GM21723 (cell line): ENCODE results near the gene DNLZ.

Source experiments
- ATAC-seq: cut with Tn5 transposase; IDR thresholded peaks from one replicate; pipeline ENCODE4 v1.9.1; 2021; ENCODE audit warnings: mild to moderate bottlenecking, moderate library complexity; ENCODE audit not compliant: unreplicated experiment

Gene DNLZ

DNA sequence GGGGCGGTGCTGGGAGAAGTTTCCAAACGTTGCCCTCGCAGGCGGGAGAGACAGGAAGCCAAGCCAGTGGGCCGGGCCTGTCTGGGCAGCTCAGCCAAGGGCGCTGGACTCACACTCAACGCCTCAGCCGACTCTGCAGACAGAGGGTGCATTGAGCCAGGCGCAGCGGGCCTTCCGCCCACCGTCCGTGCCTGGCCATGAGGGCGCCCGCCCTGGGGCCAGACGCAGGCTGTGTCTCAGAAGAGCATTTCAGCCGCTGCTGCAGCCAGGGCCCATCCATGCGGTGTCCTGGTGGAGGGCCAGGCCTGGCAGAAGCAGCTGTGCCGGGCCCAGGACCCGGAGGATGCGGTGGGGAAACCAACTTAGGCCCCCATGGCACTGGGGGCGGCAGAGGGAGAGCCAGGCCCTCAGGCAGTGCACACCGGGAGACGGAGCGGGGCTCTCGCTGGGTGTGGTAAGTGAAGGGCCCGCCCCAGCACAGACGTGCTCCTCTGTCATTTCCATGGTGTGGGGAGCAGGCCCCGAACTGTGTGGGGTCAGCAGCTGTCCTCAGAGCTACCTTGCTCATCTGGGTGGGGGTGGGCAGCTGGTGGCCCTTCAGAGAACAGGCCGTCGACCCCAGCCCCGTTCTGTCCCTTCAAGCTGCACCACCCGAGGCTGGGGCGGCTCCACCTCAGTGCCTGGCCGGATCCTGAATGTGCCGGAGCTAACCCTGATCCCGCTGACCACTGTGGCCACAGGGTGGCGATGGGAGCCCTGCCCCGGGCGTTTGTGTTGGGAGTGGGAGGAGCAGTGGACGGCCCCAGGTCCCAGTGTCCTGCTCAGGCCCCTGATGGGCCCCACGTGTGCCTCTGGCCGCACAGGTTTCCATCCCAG lies 18.0 kb downstream of the DNLZ start:
- ATAC-seq: no peak

DNA sequence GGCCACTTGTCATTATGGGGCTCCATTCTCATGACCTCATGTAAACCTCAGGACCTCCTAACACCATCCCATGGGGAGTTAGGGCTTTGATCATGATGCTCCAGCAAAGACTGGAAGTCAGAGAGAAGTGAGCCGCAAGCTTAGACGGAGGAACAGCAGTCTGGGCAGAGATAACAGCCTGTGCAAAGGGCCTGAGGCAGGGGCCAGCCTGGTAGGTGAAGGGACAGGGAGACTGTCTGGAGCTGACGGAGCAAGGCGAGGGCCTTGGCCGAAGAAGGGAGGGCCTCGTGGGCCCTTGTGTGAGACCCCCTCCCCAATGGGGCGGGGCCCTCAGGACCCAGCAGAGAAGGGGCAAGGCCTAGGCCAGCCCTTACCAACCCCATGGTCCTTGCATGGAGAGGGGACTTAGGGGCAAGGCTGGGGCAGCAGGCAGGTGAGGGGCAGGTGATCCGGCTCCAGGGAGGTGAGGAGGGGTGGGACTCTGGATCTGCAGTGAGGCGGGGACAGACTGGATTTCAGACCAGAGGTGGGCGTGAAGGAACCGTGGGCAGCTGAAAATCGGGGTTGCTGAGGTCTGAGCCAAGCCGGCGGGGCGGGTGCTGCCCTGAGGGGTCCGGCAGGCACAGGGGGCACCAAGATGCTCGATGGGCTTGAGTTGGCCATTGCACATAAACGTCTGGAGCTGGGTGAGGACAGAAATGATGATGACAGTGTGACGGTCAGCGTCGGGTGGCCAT lies 18.8 kb downstream of the DNLZ start:
- ATAC-seq: no peak

DNA sequence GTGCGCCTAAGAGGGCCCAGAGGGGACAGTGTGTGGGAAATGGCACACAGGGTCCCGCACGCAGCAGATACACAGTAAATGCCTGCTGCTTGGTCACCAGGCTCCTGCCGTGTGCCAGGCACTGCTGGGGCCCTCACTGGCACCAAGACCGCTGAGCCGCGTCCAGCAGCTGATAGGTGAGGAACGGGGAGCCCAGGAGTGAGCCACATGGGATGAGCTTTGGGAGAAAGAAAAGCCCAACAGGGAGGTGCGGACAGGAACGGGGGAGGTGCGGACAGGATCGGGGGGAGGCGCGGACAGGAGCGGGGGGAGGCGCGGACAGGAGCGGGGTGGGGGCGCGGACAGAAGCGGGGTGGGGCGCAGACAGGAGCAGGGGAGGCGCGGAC lies 19.7 kb downstream of the DNLZ start:
- no peak for ATAC-seq

DNA sequence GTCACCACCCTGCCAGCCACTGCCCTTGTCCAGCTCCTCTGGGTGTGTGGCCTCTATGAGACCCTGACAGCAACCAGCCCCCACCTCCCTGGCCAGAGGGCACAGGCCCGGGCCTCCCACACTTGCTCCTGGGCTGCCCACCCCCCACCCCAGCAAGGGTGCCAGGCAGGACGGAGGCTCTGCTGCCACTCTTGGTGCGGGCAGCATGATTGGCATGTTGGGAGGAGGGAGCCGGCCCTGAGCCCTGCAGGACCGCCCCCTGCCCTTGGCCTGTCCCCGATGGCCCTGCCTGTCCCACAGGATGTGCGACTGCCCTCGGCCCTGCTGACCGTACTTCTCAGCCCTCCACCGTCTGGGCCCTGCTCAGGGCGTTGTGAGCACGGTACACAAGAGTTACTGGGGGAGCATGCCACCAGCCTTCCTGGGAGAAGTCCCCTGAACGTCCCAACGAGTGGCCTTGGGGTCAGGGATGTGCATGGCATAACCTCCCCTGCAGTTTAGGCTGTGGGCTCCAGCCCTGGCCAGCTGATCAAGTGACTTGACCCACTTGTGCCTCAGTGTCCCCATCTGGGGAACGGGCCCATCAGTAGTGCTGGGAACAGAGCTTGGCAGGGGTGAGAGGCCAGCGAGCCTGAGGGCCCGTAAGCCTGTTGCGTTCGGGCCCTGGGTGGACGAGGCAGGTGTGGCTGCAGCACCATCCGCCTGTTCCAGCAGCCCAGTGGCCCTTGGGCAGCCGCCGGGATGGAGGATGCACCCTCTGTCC lies 20.2 kb downstream of the DNLZ start:
- ATAC-seq: no peak

DNA sequence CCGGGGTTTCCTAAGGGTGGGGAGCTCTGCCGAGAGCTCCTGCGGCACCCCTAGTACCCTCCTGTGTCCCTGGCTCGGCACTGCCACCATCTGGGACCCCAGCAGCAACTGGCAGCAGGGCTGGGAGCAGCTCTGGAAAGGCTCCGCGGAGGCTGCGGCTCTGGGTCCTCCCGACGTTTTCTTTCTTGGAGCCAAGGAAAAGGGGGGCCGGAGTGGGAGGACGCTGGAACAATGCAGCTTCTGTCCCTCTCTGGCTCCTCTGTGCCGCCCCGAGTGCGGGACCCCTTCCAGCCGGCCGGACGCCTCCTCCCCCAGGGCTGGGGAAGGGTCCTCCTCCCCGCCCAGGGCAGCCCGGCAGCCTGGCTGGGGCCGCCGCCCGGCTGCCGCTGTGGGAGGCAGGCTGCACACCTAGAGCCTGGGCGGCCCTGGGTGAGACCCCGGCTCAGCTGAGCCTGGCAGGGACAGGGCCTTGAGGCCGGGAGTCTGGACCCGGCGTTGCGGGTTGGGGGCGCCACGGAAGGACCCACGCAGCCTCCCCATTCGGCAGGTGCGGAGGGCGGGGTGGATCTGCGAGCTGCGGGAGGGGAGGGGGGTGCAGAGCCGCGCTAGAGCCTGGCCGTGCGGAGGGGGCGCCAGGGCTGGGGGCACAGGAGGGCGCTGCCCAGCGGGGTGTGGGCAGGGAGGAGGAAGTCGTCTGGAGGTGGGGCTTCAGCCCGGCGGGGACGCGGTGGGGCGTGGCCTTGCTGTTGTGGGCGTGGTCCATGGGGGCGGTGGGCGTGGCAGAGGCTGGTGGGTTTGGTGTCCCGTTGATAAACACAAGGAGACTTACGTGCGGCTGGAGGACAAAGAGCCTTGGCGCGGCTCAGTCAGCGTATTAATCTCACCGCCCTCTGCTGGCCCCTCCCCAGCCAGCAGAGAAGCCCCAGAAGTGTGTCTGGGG lies 21.1 kb downstream of the DNLZ start:
- no peak for ATAC-seq

DNA sequence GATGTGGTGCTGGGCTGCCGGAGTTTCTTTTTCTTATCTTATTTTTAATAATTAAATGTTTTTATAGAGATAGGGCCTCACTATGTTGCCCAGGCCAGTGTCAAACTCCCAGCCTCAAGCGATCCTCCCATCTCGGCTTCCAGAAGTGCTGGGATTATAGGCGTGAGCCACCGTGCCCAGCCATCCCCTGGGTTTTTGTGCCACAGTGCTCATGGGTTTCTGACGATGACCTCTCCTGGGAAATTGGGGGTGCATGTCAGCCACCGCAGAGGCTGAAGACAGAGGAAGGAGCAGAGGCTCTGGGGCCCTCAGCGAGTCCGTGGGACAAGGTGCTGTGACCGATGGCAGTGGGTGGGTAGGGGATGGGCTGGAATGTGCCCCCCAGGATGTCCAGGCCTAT lies 21.8 kb downstream of the DNLZ start:
- ATAC-seq: no peak

DNA sequence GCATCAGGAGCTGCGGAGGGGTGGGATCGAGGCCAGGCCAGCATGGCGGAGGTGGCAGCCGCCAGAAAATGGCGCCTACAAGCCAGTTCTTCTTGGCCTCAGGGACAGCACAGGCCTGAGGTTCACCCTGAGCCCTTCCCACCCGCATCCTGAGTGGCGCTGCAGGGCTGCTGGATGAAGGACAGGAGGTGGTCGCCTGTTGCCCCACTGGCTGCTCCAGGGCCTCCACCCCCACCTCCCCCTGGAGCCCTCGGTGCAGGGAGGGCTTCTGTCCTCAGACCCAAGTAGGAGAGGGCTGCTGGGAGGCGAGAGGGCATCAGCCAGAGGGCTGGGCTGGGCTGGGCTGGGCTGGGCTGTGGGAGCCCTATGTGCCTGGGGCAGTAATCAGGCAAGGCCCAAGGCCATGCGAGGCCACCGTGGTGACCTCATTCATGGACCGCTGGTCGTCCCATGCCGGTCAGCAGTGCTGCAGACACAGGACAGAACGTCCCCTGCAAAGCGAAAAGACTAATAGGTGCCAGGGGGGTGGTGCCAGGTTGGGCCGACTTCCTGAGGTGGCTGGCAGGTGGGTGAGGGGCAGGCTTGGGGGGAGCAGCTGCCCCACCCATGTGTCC lies 22.4 kb downstream of the DNLZ start:
- no peak for ATAC-seq

DNA sequence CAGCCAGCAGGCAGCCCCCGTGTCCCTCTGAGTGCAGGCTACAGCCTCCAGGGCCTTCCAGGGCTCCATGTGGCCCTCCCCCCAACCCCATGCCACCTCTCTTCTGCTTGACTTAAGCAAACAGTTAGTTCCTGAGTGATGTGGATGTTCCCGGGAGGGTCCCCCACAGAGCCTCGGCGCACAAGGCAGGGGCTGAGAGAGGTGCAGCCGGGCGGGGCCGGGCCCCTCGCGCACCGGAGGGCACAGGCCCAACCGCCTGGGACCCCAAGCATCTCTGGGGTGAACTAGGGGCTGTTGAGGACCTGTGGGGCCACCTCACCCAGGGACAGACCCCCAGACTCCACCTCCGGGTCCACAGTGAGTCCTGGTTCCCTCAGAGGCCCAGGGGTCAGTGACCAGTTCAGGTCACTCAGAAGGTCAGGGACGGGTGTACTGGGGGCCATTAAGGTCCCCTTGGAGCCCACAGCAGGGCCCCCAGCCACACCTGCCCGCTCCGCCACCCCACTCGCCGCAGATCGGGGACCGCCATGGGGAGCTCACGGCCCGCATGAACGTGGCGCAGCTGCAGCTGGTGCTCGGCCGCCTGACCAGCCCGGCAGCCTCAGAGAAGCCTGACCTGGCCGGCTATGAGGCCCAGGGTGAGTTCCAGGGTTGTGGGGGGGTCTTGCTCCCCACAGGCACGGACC lies 23.0 kb downstream of the DNLZ start:
- no peak for ATAC-seq

DNA sequence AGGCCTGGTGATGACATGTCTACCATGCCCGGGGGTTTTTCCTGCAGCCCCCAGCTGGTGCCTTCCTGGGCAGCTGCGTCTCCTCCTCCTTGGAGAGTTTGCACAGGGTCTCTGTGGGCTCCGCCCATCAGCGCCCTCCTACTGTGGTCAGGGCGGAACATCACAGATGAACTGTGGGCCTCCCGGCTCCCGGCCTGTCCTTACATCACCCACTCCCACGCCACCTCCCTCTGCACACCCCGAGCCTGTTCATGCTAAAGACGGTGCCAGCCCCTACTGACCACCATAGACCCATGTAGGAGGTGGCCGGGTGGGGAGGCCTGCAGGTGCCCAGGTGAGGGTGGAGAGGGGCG lies 23.6 kb downstream of the DNLZ start:
- ATAC-seq: no peak

DNA sequence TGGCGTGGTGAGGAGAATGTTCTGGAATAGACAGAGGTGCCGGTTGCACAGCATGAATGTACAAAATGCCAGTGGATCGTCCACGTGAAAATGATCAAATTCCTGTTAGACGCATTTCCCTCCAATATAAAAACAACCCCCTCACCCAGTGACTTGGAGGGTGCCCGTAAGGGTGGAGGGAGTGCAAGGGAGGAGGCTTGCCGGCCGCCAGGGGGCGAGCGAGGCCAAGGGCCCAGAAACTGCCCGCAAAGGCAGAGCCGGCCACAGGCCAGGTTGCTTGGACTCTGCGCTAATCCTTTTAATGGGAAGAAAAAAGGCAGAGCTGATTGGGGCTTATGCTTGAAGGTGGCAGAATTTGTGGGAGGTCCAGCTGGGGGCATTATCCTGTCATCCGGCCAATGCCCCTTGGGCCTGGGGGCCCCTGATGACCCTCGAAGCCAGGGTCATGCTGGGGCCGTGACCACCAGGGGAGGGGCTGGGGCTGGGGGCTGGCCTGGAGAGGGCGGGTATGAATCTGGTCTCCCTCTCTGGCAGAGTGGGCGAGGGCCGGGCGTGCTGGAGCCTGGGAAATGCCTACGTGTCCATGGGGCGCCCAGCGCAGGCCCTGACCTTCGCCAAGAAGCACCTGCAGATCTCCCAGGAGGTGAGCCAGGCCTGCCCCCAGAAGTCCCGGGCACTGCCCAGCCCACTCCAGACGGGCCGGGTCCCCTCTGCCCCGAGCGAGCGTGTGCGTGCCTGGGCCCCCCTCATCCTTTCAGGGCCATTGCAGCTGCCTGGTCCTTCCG lies 24.2 kb downstream of the DNLZ start:
- no peak for ATAC-seq

DNA sequence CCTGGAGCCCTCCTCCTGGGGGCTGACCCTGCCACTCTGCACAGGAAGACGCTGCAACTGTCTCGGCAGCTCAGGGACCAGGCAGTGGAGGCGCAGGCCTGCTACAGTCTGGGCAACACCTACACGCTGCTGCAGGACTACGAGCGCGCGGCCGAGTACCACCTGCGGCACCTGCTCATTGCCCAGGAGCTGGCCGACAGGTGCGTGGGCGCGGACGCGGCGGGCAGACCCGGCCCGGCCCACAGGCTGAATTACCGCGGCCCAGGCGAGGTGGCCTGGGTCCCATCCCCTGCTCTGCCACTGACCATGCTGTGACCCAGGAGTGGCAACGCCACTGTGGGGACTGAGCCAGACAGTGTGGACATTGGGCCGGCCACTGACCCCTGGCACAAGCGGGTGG lies 25.0 kb downstream of the DNLZ start:
- ATAC-seq: no peak

DNA sequence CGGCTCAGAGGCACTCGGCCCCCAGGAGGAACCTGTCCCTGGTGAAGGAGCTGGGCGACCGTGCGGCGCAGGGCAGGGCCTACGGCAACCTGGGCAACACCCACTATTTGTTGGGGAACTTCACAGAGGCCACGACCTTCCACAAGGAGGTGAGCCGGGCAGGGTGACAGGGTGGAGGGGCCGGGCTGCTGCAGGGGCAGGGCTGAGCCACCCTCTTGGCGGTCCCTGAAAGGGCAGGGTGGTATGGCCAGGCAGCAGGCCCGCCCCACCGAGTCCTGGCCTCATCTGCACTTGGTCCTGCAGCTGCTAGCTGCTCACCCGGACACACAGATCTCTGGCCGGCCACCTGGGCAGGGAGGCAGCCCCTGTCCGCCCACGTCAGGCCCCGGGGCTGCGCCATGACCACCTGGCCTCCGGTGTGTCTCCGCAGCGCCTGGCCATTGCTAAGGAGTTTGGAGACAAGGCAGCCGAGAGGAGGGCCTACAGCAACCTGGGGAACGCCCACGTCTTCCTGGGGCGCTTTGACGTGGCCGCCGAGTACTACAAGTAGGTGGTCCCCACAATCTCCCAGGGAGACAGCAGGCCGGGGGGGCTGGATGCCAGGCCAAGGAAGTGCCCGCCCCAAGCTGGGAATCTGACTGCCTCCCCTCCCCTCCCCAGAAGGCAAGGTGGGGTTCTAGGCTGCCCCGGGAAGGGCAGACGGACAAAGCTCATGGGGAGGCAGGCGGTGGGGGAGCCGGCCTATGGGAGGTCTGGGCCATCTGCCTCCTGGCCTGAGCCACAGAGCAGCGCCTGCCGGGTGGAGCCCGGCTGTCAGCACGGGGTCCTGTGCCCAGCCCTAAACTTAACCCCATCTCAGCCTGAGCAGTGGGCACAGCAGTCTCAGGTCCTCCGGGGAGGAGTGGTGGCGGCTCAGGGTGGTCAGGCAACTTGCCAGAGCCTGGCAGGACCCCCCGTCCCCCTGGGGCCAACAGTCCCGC lies 25.8 kb downstream of the DNLZ start:
- ATAC-seq: no peak

DNA sequence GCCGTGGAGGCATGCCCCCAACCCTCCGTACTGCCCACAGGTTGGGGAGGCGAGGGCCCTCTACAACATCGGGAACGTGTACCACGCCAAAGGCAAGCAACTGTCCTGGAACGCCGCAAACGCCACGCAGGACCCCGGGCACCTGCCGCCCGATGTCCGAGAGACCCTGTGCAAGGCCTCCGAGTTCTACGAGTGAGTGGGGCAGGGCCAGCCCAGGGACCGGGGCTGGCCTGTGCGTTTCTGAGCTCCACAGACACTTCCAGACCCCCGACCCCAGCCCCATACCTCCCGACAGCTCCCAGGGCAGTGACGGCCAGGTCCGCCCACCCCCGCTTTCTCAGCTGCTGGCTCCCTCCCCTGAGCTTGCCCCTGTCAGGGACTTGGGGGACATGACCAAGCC lies 26.7 kb downstream of the DNLZ start:
- ATAC-seq: no peak

DNA sequence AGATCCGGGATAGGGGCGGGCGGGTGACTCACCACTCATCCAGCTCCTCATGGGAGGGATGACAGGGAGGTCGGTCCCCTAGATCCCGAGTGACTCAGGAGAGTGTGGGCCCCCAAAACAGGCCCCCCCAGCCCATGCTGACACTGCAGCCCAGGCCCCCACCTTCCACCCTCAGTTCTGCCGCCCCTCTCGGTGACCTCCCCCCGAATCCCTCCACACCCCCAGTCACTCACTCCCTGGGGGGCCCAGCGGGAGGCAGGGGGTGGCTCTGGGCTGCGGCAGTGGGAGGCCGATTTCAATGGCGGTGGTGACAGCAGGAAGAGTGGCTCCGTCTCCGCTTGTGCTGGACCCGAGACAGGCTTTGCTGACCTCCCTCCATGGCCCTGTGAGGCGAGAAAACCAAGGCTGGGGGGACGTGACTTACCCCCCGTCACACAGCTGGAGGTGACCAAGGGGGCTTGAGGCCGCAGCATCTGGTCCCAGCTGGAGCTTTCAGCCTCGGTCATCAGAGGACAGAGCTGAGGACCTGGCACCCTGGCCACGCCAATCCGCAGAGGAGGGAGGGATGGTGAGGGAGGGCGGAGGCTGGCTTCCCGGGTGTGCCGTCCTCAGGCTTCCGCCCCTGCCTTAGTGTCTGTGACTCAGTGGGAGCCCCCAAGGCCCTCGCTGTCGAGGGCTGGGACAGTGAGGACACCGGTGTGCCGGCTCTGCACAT lies 27.2 kb downstream of the DNLZ start:
- no peak for ATAC-seq

DNA sequence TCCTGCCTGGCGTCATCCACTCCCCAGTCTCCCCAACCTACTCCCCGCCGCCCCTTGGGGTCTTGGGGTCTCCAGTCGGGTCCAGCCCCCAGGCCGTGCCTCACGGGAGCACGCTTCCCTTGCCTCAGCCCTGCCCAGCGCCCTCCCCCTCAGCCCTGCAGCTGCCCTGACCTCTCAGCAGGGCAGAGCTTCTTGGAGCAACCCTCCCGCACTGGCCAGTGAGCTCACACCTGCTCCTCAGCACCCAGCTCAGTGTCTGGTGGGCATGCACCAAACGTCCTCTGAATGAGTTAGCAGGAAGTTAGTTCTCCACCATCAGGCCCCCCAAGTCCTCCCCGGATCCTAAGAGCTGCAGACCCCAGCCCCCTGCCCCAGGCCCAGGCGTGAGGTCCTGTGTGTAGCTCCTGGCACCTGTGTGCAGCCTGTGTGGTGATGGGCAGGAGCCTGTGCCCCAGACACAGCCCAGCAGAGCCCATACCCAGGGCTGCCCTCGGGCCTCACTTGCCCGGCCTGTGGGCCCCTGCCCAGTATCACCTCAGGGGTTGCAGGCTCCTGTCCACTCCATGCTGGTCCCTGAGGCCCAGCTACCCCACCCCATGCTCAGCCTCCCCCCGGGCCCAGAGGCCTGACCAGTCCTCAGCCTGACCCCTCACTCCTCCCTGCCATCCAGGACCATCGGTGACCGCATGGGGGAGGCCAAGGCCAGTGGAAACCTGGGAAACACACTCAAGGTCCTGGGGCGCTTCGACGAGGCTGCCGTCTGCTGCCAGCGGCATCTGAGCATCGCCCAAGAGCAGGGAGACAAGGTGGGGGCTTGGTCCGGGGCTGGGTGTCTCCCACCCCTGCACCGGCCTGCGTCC lies 28.0 kb downstream of the DNLZ start:
- ATAC-seq: no peak

DNA sequence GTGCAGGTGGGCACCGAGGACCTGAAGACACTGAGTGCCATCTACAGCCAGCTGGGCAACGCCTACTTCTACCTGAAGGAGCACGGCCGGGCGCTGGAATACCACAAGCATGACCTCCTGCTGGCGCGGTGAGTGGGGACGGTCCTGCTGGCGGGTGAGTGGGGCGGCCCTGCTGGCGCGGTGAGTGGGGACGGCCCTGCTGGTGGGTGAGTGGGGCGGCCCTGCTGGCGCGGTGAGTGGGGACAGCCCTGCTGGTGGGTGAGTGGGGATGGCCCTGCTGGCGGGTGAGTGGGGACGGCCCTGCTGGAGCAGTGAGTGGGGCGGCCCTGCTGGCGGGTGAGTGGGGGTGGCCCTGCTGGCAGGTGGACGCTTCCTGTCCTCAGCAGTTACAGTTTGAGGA lies 29.0 kb downstream of the DNLZ start:
- ATAC-seq: no peak
